A549 (cell line): ENCODE measurements around the gene RAPGEF6. TPM values are rescaled to one million over a fixed set of nuclear protein-coding genes. Genes with fewer than 3 reads are reported as not detected.

Source experiments
- ATAC-seq, 2 experiments: fragments of 200-7000 bp in 1 of 2; fragments of >200 bp in 1 of 2; cut with Nextera tagmentation in 1 of 2; cut with Tn5 transposase in 1 of 2; 3 replicates each; pipeline versions ENCODE4 v1.8.0 to v1.9.1; 2018 to 2020; ENCODE audit warnings: mild to moderate bottlenecking in 1 of 2, moderate library complexity in 1 of 2
- CTCF ChIA-PET: fragments of 300-600 bp; sonication (Branson Sonifier 250); formaldehyde crosslinking; extraction: SDS; loops from one replicate; lab custom pipeline; 2021; ENCODE audit warnings: antibody characterized with exemption, inconsistent platforms; lab: Yijun Ruan, JAX
- POLR2A ChIA-PET: fragments of 350-600 bp; formaldehyde crosslinking; extraction: SDS; loops from one replicate; lab custom pipeline; 2021; ENCODE audit warnings: antibody characterized with exemption, inconsistent platforms; lab: Yijun Ruan, JAX
- DNase-seq, 2 experiments: peaks; one replicate each; pipeline versions ENCODE4 v3.0.0 to v3.0.0-alpha.2; 2011 to 2016; ENCODE audit warnings: low read depth in 1 of 2, low spot score in 1 of 2
- FAIRE-seq: peaks from 2 replicates; lab custom pipeline; 2011; peaks lifted over from hg19 to GRCh38; lab: Jason Lieb, UNC
- H3K27ac ChIP-seq, 2 experiments: fragments of >200 bp; sonication (Bioruptor Twin); formaldehyde crosslinking; 3 replicates each; pipeline ENCODE4 v1.5.1; 2016 to 2017
- H3K4me1 ChIP-seq: fragments of >200 bp; sonication (Bioruptor Twin); formaldehyde crosslinking; 3 replicates; pipeline ENCODE4 v1.6.1; 2016
- H3K4me2 ChIP-seq: fragments of >200 bp; sonication (Bioruptor Twin); formaldehyde crosslinking; 3 replicates; pipeline ENCODE4 v1.6.1; 2016
- H3K4me3 ChIP-seq: fragments of >200 bp; sonication (Bioruptor Twin); formaldehyde crosslinking; 3 replicates; pipeline ENCODE4 v1.5.1; 2016
- H3K9me3 ChIP-seq: fragments of >200 bp; sonication (Bioruptor Twin); formaldehyde crosslinking; 3 replicates; pipeline ENCODE4 v1.6.1; 2016
- BCL3 ChIP-seq: fragments of >200 bp; sonication (Bioruptor Twin); formaldehyde crosslinking; IDR thresholded peaks from 3 replicates; pipeline ENCODE4 v1.6.1; 2016
- CBX2 ChIP-seq: fragments of 200-600 bp; sonication (generic); IDR thresholded peaks from 2 replicates; pipeline ENCODE4 v1.6.1; 2016; ENCODE audit warnings: low read depth, mild to moderate bottlenecking, borderline replicate concordance
- CEBPB ChIP-seq, 2 experiments: fragments of >200 bp in 1 of 2; sonication (Bioruptor Twin) in 1 of 2; formaldehyde crosslinking in 1 of 2; IDR thresholded peaks; 2 replicates each; pipeline ENCODE4 v1.6.1; 2012 to 2016
- EHF ChIP-seq: fragments of 250-450 bp; sonication (Bioruptor Pico); IDR thresholded peaks from 2 replicates; pipeline ENCODE4 v1.5.0; 2020; ENCODE audit warnings: mild to moderate bottlenecking
- EP300 ChIP-seq, 2 experiments: fragments of >200 bp; sonication (Bioruptor Twin); formaldehyde crosslinking; IDR thresholded peaks; 2 replicates in 1 of 2; 3 replicates in 1 of 2; pipeline ENCODE4 v1.6.1; 2016 to 2017
- ESRRA ChIP-seq: fragments of 150-350 bp; IDR thresholded peaks from 2 replicates; pipeline ENCODE4 v1.6.1; 2014; ENCODE audit warnings: mild to moderate bottlenecking, low read length, borderline replicate concordance
- FOSL2 ChIP-seq, 2 experiments: fragments of 450-650 bp in 1 of 2; fragments of >200 bp in 1 of 2; sonication (Bioruptor Twin) in 1 of 2; formaldehyde crosslinking; IDR thresholded peaks; 2 replicates each; pipeline versions ENCODE4 v1.5.0 to v1.6.1; 2016 to 2020; ENCODE audit warnings: mild to moderate bottlenecking in 1 of 2, moderate library complexity in 1 of 2
- FOXS1 ChIP-seq: fragments of 250-450 bp; sonication (Bioruptor Pico); IDR thresholded peaks from 2 replicates; pipeline ENCODE4 v1.5.0; 2020; ENCODE audit warnings: mild to moderate bottlenecking, moderate library complexity
- HES2 ChIP-seq: fragments of >200 bp; sonication (Bioruptor Twin); formaldehyde crosslinking; IDR thresholded peaks from 2 replicates; pipeline ENCODE4 v1.6.1; 2016
- HEYL ChIP-seq: fragments of 250-450 bp; sonication (Bioruptor Pico); IDR thresholded peaks from 2 replicates; pipeline ENCODE4 v1.8.0; 2021; ENCODE audit warnings: mild to moderate bottlenecking, moderate library complexity
- HOXB13 ChIP-seq: fragments of 250-450 bp; sonication (Bioruptor Pico); IDR thresholded peaks from 2 replicates; pipeline ENCODE4 v1.5.0; 2020; ENCODE audit warnings: low read depth, mild to moderate bottlenecking, moderate library complexity
- JUN ChIP-seq, 2 experiments: fragments of >200 bp; sonication (Bioruptor Twin); formaldehyde crosslinking; IDR thresholded peaks; 2 replicates in 1 of 2; 3 replicates in 1 of 2; pipeline ENCODE4 v1.6.1; 2016 to 2017
- MAFK ChIP-seq: fragments of 450-650 bp; IDR thresholded peaks from 2 replicates; pipeline ENCODE4 v1.6.1; 2014; ENCODE audit not compliant: partially characterized antibody
- MAX ChIP-seq: IDR thresholded peaks from 2 replicates; pipeline ENCODE4 v1.6.1; 2012
- PBX3 ChIP-seq: IDR thresholded peaks from 2 replicates; pipeline ENCODE4 v1.6.1; 2012
- PHF8 ChIP-seq: fragments of 200-600 bp; sonication (generic); IDR thresholded peaks from 2 replicates; pipeline ENCODE4 v1.6.1; 2016; ENCODE audit warnings: low read depth, mild to moderate bottlenecking, antibody characterized with exemption, moderate library complexity, borderline replicate concordance
- POLR2AphosphoS2 ChIP-seq: conservative IDR thresholded peaks from 2 replicates; pipeline ENCODE4 v1.6.1; 2012; ENCODE audit warnings: low read length, improper control_type of control experiment, inconsistent platforms
- RFX5 ChIP-seq: fragments of 450-650 bp; IDR thresholded peaks from 2 replicates; pipeline ENCODE4 v1.7.1; 2014; ENCODE audit warnings: antibody characterized with exemption, mild to moderate bottlenecking, moderate library complexity
- TFCP2L1 ChIP-seq: fragments of 250-450 bp; sonication (Bioruptor Pico); IDR thresholded peaks from 2 replicates; pipeline ENCODE4 v1.5.0; 2021; ENCODE audit warnings: mild to moderate bottlenecking
- WGBS: methylation state at CpG from one replicate; pipeline ENCODE4 v1.1.6; 2017; ENCODE audit errors: missing lambda C conversion rate; 5-methylcytosine and 5-hydroxymethylcytosine counted together
- polyA plus RNA-seq, 4 experiments: library from polyadenylated mRNA; depleted of rRNA in 3 of 4; stranded (reverse); fragments of >200 nt; fragmentation: RNase III in 1 of 4; extraction: RNeasy Plus Mini Kit Qiagen cat#74134 plus additional on column Dnase treatment in 1 of 4; gene quantifications; 2 replicates in 3 of 4; 3 replicates in 1 of 4; pipeline ENCODE4 v1.2.3, GENCODE V29; 2011 to 2017

RAPGEF6 gene
- polyA plus RNA-seq, 2 of the 4 experiments (the other 2 are of a cell fraction): 5.9 to 15.2 TPM

- ATAC-seq (peak; percentile 68 to 87), FAIRE-seq (no peak), DNase-seq (peak; percentile 18 to 37)
- no peak overlapping the region for H3K4me3 ChIP-seq
- POLR2A ChIA-PET: no interaction called here
- no peaks in the 10 kb centered on the region for H3K9me3 ChIP-seq
- peaks cover 21% of the 10 kb centered on the region; the same call in 2 of the 3 replicates for H3K4me1 ChIP-seq
- peak overlapping the region in 1 of 2 experiments; percentile 33; a peak in 2 of 6 replicates for H3K27ac ChIP-seq
- CTCF ChIA-PET: interaction anchor here (0.9 to 4.1 kb wide), 2 partner anchors 19 to 21 kb away, joined by 8 to 17 read pairs; no protein-coding TSS in a partner anchor
- no peak for TF ChIP-seq FOSL2 (IDR thresholded peaks at IDR 0.05)
- 0 out of 2 replicates have a peak, but pooled peaks have one; percentile 6 for TF ChIP-seq FOSL2 (CRISPR knock-in tag; IDR thresholded peaks at IDR 0.05)
- TF ChIP-seq CBX2: no peak
- H3K4me2 ChIP-seq: peak overlapping the region; percentile 30
- WGBS: 47% methylated on average over 6 of the region's 6 CpGs
Observed at GRCh38 chr5:131610198-131611063, 24.6 kb downstream of the RAPGEF6 start.

GRCh38 chr5:131609774-131610173 is 25.3 kb downstream of the RAPGEF6 start:
- TF ChIP-seq HOXB13 (no peak), BCL3 (no peak), EHF (no peak), HES2 (no peak), FOXS1 (CRISPR knock-in tag) (no peak), CEBPB (IDR thresholded peaks at IDR 0.05) (no peak), ESRRA (no peak), RFX5 (no peak), TFCP2L1 (CRISPR knock-in tag) (no peak), PBX3 (no peak), POLR2AphosphoS2 (no peak), JUN (IDR thresholded peaks at IDR 0.05) (no peak)
- no peak for ATAC-seq
- Histone ChIP-seq H3K27ac (peak overlapping the region in 1 of 2 experiments; percentile 8; a peak in 1 of 6 replicates), H3K4me3 (no peak overlapping the region), H3K4me1 (peaks cover 21% of the 10 kb centered on the region; the same call in 2 of the 3 replicates), H3K9me3 (no peaks in the 10 kb centered on the region), H3K4me2 (no peak overlapping the region)
- DNase-seq: no peak
- WGBS: 88% methylated on average over 1 of the region's 1 CpG
- CTCF ChIA-PET: interaction anchor here (0.9 to 4.1 kb wide), 2 partner anchors 20 to 21 kb away, joined by 8 to 17 read pairs; no protein-coding TSS in a partner anchor
- FAIRE-seq: no peak
- POLR2A ChIA-PET: no interaction called here

- WGBS: 92% methylated on average over 5 of the region's 5 CpGs
- CTCF ChIA-PET: interaction anchor here (4.1 kb wide), 1 partner anchor 19 kb away, joined by 17 read pairs; no protein-coding TSS in a partner anchor
- no peak for FAIRE-seq
Observed at GRCh38 chr5:131608597-131608996, 26.4 kb downstream of the RAPGEF6 start.

More at GRCh38 chr5:131608597-131608996, 26.4 kb downstream of the RAPGEF6 start:
- POLR2A ChIA-PET: no interaction called here
- DNase-seq (no peak), ATAC-seq (no peak)
- H3K4me1 ChIP-seq: peaks cover 21% of the 10 kb centered on the region; the same call in 2 of the 3 replicates
- no peak overlapping the region for H3K27ac ChIP-seq
- TF ChIP-seq MAFK: no peak
- no peak for TF ChIP-seq EP300 (IDR thresholded peaks at IDR 0.05)
- no peak for TF ChIP-seq PHF8
- no peak for TF ChIP-seq HES2
- no peak for TF ChIP-seq HEYL
- no peak for TF ChIP-seq CEBPB (IDR thresholded peaks at IDR 0.05)
- no peak for TF ChIP-seq TFCP2L1 (CRISPR knock-in tag)
- TF ChIP-seq RFX5: no peak
- no peak for TF ChIP-seq MAX
- TF ChIP-seq BCL3: no peak
- no peak overlapping the region for H3K4me2 ChIP-seq
- no peaks in the 10 kb centered on the region for H3K9me3 ChIP-seq
- H3K4me3 ChIP-seq: no peak overlapping the region
